HG02623 (cell line): ENCODE data around the gene CCDC81.
"Not testable (repeated sequence)": the region's sequence is repeated elsewhere in the genome, so short reads cannot be mapped to it uniquely, and the experiment has no call there.

Source experiments
- ATAC-seq: cut with Tn5 transposase; IDR thresholded peaks from one replicate; pipeline ENCODE4 v1.9.1; 2021; ENCODE audit warnings: moderate library complexity; ENCODE audit not compliant: unreplicated experiment

The CCDC81 gene

GRCh38 chr11:86386283-86386682 is 11.6 kb downstream of the CCDC81 start:
- no peak for ATAC-seq

GRCh38 chr11:86386746-86387145 is 12.1 kb downstream of the CCDC81 start:
- no peak for ATAC-seq

DNA sequence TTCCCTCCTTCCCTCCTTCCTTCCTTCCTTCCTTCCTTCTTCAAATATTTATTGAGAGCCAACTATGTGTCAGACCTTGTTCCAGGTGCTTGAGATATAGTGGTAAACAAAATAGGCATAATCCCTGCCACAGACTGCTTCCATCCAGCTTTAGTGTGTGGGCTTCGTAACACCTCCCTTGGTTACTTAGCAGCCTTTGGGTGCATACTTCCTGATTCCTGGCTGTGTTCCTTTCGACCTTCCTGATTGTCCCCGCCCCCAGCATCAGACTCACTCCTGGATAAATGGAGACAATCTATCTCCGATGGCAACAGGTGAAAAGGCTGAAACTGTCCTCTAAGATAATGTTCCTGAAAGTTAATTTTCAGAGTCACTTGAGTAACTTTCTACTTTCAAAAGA is 13.5 kb downstream of the CCDC81 start:
- no peak for ATAC-seq

- ATAC-seq = no peak
These were observed 15.8 kb downstream of the CCDC81 start for GRCh38 chr11:86390487-86390886.

DNA sequence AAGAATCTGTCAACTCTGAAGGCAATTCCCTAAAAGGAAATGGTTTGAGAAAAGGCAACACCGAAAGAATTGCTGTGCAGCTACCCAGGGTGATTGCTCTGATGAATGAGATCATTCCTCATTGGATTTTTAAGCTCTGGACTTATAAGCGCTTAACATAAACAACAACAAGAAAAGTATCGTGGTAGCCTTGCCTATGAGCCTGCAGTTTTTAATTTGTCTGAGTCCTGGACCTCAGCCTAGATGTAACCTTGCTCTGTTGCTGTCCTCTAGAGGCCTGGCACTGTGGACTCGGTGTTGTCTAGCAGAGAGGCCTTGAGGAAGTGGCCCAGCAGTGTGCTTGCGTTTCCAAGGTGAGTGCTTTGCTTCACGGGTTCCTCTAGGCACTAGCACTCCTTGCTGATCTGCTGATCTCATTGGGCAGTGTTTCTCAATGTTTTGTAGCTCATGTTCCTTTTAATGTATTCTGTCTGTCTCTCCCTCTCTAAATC is 20.4 kb downstream of the CCDC81 start:
- no peak for ATAC-seq

DNA sequence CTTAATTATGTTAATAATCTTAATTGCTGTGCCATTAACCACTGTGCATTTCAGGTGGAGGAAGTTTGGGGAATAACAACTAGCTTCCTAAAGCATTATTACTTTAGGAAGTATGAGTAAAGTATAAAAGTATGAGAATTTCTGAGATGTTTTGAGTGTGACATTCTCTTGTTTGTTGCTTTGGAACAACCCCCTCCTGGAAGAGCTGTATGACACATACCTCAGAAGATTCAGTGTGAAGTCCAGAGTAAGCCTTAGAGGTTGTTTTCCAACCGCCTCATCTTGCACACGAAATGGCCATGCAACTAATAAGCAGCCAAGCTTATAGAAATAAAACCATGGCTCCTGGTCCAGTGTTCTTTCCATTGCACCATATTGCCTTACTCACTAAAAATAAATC is 21.7 kb downstream of the CCDC81 start:
- ATAC-seq = no peak

GRCh38 chr11:86397351-86397750 is 22.7 kb downstream of the CCDC81 start:
- ATAC-seq = no peak

DNA sequence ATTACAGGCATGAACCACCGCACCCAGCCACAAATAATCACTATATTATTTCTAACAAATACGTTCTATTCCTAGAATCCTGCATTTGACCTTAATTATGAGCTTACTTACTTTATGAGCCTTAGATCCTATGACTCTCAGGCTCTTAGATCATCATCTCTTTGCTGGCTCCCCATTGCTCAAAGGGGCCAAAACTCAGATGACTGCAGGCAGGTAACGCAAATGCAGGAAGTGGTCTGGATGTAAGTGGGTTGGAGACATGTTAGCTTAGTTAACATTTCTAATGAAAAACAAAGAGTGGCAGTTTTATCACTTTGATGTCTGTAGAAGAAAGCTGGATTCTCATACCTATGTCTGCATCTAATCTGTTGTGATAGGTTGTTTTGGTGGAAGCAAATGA is 23.4 kb downstream of the CCDC81 start:
- no peak for ATAC-seq

- no peak for ATAC-seq
These were observed 28.8 kb downstream of the CCDC81 start for GRCh38 chr11:86403458-86403857.

GRCh38 chr11:86408845-86409244 is 34.2 kb downstream of the CCDC81 start:
- no peak for ATAC-seq

DNA sequence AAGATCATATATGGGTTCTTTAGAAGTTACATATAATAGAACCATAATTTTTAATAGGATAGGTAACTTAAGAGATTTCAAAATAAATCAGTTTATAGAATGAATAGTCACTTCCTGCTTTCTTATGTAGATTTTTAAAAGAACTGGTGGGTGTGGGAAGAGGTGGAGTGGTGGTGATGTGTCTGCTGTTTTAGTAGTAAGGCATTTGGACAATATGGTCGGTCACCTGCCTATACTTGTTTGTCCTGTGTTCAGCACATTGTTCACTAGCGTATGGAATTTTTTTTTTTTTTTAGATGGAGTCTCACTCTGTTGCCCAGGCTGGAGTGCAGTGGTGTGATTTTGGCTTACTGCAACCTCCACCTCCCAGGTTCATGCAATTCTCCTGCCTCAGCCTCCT is 39.3 kb downstream of the CCDC81 start:
- ATAC-seq = no peak

- ATAC-seq = no peak
These were observed 40.3 kb downstream of the CCDC81 start for GRCh38 chr11:86415026-86415425.

- ATAC-seq = no peak
These were observed 41.8 kb downstream of the CCDC81 start for GRCh38 chr11:86416494-86416893.

- not testable (repeated sequence) for ATAC-seq
These were observed 42.3 kb downstream of the CCDC81 start for GRCh38 chr11:86416951-86417350.

GRCh38 chr11:86418106-86418505 is 43.4 kb downstream of the CCDC81 start:
- ATAC-seq = no peak

- no peak for ATAC-seq
These were observed 43.8 kb downstream of the CCDC81 start for GRCh38 chr11:86418513-86418912.

DNA sequence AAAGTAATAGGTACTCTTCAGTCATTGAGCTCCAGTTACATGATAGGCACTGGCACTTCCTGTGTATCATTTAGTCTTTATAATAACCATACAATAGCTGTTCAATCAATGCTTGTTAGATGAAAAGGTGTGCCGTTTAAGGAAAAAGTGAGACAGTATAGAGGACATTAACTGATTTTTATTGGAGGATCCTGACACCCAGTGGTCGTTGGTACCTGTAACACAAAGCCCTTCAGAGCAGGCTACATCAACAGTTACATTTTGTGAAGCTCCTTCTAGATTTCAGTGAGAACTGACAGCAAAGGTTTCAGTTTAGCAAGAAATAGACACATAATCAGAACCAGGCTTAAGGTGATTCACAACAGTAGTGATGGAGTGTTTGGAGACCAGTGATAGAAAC is 44.2 kb downstream of the CCDC81 start:
- ATAC-seq = no peak

DNA sequence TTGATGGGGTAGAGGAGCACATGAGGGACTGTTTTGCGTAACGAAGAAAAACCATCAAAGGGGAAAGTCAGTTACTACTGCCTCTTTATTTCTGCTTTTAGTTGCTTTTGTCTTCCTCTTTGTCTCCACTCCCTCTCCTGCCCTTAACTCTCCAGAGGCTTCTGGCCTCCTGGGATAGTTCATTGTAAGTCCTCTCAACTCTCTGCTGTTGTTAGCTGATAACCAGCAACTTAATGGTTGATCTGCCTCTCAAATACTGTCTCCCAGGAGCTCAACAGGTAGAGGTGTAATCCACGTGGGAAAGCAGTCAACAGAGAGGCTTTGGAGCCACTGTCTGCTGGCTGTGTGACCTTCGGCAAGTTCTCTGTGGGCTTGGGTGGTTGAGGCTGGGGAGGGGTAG is 47.3 kb downstream of the CCDC81 start:
- ATAC-seq = no peak

DNA sequence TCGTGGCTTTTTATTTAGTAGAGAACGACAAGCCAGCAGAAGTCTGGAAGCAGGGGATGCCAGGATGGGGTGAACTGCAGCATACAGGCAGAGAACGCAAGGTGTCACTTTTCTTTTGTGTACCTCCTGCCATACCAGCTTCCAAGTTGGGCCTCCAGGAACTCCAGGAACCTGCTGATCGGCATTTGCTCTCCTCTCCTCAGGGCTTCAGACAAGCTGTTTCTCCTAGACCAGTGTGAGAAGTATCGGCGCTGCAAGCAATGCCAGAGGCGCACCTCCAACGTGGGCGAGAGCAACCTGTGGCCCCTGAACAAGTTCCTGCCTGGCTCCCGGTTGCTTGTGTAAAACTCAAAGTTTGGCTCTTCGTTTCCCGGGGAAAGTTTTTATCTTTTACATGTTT is 47.7 kb downstream of the CCDC81 start:
- no peak for ATAC-seq

DNA sequence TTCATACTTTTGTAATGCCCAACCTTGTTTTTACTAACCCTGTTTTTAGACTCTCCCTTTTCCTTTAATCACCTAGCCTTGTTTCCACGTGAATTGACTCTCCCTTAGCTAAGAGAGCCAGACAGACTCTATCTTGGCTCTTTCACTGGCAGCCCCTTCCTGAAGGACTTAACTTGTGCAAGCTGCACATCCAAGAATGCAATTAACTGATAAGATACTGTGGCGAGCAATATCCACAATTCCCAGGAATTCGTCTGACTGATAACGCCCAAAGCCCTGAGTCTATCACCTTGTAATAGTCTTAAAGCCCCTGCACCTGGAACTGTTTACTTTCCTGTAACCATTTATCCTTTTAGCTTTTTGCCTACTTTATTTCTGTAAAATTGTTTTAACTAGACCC is 48.8 kb downstream of the CCDC81 start:
- not testable (repeated sequence) for ATAC-seq

DNA sequence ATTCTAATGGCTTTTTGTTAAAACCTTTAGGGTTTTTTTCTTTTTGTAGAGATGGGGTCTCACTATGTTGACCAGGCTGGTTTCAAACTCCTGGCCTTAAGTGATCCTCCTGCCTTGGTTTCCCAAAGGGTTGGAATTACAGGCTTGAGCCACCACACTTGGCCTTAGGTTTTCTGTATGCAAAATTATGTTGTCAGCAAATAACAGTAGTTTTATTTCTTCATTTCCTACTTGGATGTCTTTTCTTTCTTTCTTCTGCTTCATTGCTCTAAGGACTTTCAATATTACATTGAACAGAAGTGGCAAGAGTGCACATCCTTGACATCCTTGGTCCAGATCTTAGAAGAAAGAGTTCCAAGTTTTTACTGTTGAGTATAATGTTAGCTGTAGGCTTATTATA is 52.8 kb downstream of the CCDC81 start:
- no peak for ATAC-seq

- no peak for ATAC-seq
These were observed 56.6 kb downstream of the CCDC81 start for GRCh38 chr11:86431258-86431657.

GRCh38 chr11:86433361-86434095 is 58.8 kb downstream of the CCDC81 start:
- not testable (repeated sequence) for ATAC-seq
